PFSK-1 (cell line): ENCODE results near the gene KRR1.

Experiments
- FOXP2 ChIP-seq: optimal IDR thresholded peaks from 2 replicates; pipeline ENCODE3; 2011; ENCODE audit warnings: borderline replicate concordance, control low read depth, inconsistent platforms; ENCODE audit not compliant: insufficient read depth; ENCODE audit errors: extremely low read length, extremely low read depth
- POLR2AphosphoS5 ChIP-seq: IDR thresholded peaks from 2 replicates; pipeline ENCODE4 v1.6.1; 2012; ENCODE audit warnings: low read depth, mild to moderate bottlenecking, control low read depth, low read length, moderate library complexity
- SIN3A ChIP-seq: IDR thresholded peaks from 2 replicates; pipeline ENCODE4 v1.6.1; 2012; ENCODE audit warnings: mild to moderate bottlenecking, low read length, moderate library complexity, borderline replicate concordance; ENCODE audit not compliant: insufficient read depth
- TAF1 ChIP-seq: IDR thresholded peaks from 2 replicates; pipeline ENCODE4 v1.6.1; 2012; ENCODE audit warnings: low read length, control low read depth, borderline replicate concordance; ENCODE audit not compliant: insufficient read depth
- TF ChIP-seq, protein P1 (sequence below), 2 experiments: IDR thresholded peaks; 2 replicates each; pipeline versions ENCODE4 v1.6.1 to v1.8.0; 2011 to 2012; ENCODE audit warnings: low read depth in 2 of 2, low read length in 2 of 2, control low read depth in 1 of 2, inconsistent platforms in 1 of 2, mild to moderate bottlenecking in 1 of 2, moderate library complexity in 1 of 2; ENCODE audit not compliant: insufficient read depth in 1 of 2

DNA sequence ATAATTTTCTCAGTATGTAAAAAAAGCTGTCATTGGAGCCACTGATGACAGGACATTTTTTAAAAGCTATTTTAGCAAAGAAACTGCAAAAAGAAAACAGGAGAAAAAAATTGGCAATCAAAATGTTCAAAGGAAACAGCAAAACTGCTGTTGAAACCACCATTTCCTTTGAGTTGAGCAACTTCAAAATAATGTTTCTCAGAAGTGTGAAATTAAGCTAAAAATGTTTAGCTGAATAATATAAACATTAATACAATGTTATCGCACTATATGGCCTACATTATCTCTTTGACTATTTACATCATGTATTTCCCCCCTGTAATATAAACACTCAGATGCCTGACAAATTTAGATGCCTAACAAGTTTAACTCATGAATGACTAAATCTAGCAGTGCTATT is 54.2 kb downstream of the KRR1 start:
- no peak for TF ChIP-seq POLR2AphosphoS5
- no peak for TF ChIP-seq TAF1
- TF ChIP-seq FOXP2, result no peak
- TF ChIP-seq SIN3A, result no peak
- TF ChIP-seq, protein P1, sequence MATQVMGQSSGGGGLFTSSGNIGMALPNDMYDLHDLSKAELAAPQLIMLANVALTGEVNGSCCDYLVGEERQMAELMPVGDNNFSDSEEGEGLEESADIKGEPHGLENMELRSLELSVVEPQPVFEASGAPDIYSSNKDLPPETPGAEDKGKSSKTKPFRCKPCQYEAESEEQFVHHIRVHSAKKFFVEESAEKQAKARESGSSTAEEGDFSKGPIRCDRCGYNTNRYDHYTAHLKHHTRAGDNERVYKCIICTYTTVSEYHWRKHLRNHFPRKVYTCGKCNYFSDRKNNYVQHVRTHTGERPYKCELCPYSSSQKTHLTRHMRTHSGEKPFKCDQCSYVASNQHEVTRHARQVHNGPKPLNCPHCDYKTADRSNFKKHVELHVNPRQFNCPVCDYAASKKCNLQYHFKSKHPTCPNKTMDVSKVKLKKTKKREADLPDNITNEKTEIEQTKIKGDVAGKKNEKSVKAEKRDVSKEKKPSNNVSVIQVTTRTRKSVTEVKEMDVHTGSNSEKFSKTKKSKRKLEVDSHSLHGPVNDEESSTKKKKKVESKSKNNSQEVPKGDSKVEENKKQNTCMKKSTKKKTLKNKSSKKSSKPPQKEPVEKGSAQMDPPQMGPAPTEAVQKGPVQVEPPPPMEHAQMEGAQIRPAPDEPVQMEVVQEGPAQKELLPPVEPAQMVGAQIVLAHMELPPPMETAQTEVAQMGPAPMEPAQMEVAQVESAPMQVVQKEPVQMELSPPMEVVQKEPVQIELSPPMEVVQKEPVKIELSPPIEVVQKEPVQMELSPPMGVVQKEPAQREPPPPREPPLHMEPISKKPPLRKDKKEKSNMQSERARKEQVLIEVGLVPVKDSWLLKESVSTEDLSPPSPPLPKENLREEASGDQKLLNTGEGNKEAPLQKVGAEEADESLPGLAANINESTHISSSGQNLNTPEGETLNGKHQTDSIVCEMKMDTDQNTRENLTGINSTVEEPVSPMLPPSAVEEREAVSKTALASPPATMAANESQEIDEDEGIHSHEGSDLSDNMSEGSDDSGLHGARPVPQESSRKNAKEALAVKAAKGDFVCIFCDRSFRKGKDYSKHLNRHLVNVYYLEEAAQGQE (IDR thresholded peaks at IDR 0.05; ENCODE audit: insufficient read depth in 1 of 2, low read depth in 2 of 2, low read length in 2 of 2), result no peak
